GM13976 (cell line): Measurements from ENCODE around the gene HOXA9.

Experiments used
- DNase-seq: peaks from one replicate; pipeline ENCODE4 v3.0.0; 2012; ENCODE audit warnings: low spot score
- in situ Hi-C: fragments of 300-500 bp; cut with MboI; formaldehyde crosslinking; loops from one replicate; pipeline ENCODE4 v1.12.0; 2022; ENCODE audit warnings: low sequenced_read_pairs, mixed read lengths, inconsistent platforms; ENCODE audit not compliant: unreplicated experiment
- TF ChIP-seq, protein P1 (sequence below): IDR thresholded peaks from 2 replicates; pipeline ENCODE4 v1.5.1; 2012; ENCODE audit warnings: borderline replicate concordance, mild to moderate bottlenecking; ENCODE audit not compliant: insufficient read depth; ENCODE audit errors: extremely low read depth, missing control alignments, control extremely low read depth

The HOXA9 gene

DNA sequence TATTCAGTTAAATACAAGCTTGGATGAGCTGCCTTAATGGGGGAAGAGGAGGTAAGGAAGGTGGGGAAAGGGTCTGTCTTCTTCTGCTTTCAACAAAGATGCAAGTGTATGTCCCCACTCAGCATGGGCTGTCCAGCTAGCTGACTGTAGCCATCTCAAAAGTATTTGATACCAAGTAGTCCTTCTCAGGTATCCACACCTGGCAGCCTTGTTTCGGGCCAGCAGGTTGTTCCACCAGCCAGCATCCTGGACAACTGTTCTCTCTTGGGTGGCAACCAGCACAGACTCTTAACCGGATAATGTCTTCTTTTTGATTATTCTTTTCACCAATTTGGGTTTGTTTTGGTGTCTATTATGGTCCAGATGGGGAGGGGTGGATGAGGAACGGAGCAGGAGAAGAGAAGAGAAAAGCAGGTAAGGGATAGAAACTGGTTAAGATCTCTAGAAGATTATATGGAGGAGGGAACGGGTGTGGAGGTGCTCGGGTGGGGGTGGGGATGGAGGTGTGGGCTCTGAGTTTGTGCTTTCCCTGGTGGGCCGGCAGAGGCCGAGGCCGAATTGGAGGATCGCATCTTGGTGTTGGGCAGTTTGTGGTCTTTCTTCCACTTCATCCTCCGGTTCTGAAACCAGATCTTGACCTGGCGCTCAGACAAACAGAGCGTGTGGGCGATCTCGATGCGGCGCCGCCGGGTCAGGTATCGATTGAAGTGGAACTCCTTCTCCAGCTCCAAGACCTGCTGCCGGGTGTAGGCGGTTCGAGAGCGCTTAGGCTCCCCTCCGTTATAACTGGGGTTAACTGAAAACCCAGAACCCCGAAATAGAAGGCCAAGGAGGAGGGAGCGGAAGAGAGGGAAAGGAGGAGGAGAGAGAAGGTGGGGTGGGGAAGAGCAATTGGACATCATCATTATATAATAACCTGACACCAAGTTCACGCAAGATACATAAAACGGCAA lies 36.3 kb downstream of the HOXA9 start:
- no peak for DNase-seq
- TF ChIP-seq, protein P1, sequence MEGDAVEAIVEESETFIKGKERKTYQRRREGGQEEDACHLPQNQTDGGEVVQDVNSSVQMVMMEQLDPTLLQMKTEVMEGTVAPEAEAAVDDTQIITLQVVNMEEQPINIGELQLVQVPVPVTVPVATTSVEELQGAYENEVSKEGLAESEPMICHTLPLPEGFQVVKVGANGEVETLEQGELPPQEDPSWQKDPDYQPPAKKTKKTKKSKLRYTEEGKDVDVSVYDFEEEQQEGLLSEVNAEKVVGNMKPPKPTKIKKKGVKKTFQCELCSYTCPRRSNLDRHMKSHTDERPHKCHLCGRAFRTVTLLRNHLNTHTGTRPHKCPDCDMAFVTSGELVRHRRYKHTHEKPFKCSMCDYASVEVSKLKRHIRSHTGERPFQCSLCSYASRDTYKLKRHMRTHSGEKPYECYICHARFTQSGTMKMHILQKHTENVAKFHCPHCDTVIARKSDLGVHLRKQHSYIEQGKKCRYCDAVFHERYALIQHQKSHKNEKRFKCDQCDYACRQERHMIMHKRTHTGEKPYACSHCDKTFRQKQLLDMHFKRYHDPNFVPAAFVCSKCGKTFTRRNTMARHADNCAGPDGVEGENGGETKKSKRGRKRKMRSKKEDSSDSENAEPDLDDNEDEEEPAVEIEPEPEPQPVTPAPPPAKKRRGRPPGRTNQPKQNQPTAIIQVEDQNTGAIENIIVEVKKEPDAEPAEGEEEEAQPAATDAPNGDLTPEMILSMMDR: no peak
- in situ Hi-C loops: no loop called here

DNA sequence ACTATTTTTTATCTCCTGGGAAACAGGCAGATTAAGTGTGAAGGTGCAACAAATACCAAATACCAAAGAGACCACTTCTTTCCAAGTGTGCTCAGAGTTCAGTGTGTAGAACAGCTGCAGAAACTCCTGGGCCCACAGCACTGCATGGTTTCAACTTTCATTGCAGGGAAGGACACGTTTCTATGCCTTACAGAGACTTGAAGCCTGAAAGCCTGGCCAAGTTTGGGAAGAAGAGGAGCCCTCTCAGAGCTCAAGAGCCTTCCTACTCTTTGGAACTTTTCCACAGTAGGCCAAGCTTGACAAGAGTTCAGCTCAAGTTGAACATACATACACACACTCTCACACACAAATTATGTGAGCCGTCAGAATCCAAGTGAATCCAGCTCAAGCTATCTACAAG lies 37.3 kb downstream of the HOXA9 start:
- no peak for DNase-seq
- in situ Hi-C loops: no loop called here
- TF ChIP-seq, protein P1: no peak

GRCh38 chr7:27126596-27127327 lies 38.6 kb downstream of the HOXA9 start:
- DNase-seq: no peak
- in situ Hi-C loops: no loop called here
- TF ChIP-seq, protein P1: no peak

DNA sequence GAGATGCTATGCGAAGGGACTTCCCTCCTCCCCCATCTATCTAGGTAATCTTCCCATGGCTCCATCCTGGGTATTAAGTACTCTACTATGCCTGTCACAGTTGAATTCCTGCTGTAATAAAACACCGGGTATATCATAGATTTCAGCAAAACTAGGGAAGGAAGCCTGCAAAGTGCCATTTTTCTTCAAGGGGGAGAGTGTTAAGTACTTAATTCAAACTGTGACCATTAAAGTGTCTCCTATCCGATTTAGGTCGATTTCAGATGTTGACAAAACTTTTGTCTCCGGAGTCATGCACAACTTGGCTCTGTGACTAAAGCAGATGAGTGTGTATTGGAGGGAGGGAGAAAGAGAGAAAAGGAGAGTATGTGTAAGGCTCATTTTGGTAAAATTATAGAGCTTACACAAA lies 39.3 kb downstream of the HOXA9 start:
- in situ Hi-C loops: no loop called here
- TF ChIP-seq, protein P1: no peak
- no peak for DNase-seq

GRCh38 chr7:27124902-27125689 lies 40.2 kb downstream of the HOXA9 start:
- no peak for DNase-seq
- TF ChIP-seq, protein P1: no peak
- in situ Hi-C loops: no loop called here

GRCh38 chr7:27124096-27124901 lies 41.0 kb downstream of the HOXA9 start:
- TF ChIP-seq, protein P1: no peak
- in situ Hi-C loops: no loop called here
- DNase-seq: no peak
